Osteoblast (primary cell): Measurements from ENCODE around the gene FAM227B. TPM values are rescaled to one million over a fixed set of nuclear protein-coding genes. Genes with fewer than 3 reads are reported as not detected.
A peak's percentile ranks its signal among the peaks of the same experiment; 100 is the strongest.

Experiments used
- DNase-seq: peaks from one replicate; pipeline ENCODE4 v3.0.0; 2011; ENCODE audit warnings: low spot score, mixed read lengths; ENCODE audit not compliant: insufficient read length; ENCODE audit errors: missing footprints
- H2AFZ ChIP-seq: 2 replicates; pipeline ENCODE4 v1.6.0; 2011; ENCODE audit warnings: mild to moderate bottlenecking, low read length
- H3K27ac ChIP-seq: 2 replicates; pipeline ENCODE4 v1.5.1; 2011; ENCODE audit warnings: mild to moderate bottlenecking, low read depth, low read length, moderate library complexity
- H3K27me3 ChIP-seq: 2 replicates; pipeline ENCODE4 v1.6.0; 2012; ENCODE audit warnings: mild to moderate bottlenecking, control low read depth, inconsistent platforms, low read length, moderate library complexity; ENCODE audit not compliant: insufficient read depth
- H3K36me3 ChIP-seq: 2 replicates; pipeline ENCODE4 v1.5.1; 2011; ENCODE audit warnings: mild to moderate bottlenecking, low read length, control low read depth, moderate library complexity; ENCODE audit not compliant: insufficient read depth
- H3K4me1 ChIP-seq: 2 replicates; pipeline ENCODE4 v1.5.1; 2011; ENCODE audit warnings: mild to moderate bottlenecking, low read length, control low read depth, moderate library complexity; ENCODE audit not compliant: insufficient read depth
- H3K4me2 ChIP-seq: 2 replicates; pipeline ENCODE4 v1.6.0; 2011; ENCODE audit warnings: mild to moderate bottlenecking, low read length; ENCODE audit not compliant: insufficient read depth
- H3K4me3 ChIP-seq: fragments of 200-600 bp; sonication (generic); 3 replicates; pipeline ENCODE4 v1.5.1; 2012; ENCODE audit warnings: mild to moderate bottlenecking, low read length, inconsistent platforms; ENCODE audit not compliant: insufficient read depth
- H3K79me2 ChIP-seq: 2 replicates; pipeline ENCODE4 v1.6.0; 2012; ENCODE audit warnings: mild to moderate bottlenecking, low read length, control low read depth, inconsistent platforms; ENCODE audit not compliant: insufficient read depth
- H3K9me3 ChIP-seq: 2 replicates; pipeline ENCODE4 v1.5.1; 2011; ENCODE audit warnings: low read depth, low read length, control low read depth
- H4K20me1 ChIP-seq: 2 replicates; pipeline ENCODE4 v1.6.0; 2012; ENCODE audit warnings: mild to moderate bottlenecking, low read length, control low read depth; ENCODE audit not compliant: insufficient read depth
- CTCF ChIP-seq: IDR thresholded peaks from 2 replicates; pipeline ENCODE4 v1.5.1; 2011; ENCODE audit warnings: mild to moderate bottlenecking, low read depth, low read length, moderate library complexity; ENCODE audit errors: extremely low read depth
- total RNA-seq: library from RNA; depleted of rRNA; stranded (reverse); fragments of >200 nt; gene quantifications from 2 replicates; pipeline ENCODE4 v1.2.3, GENCODE V29; 2012

Gene FAM227B
- total RNA-seq, 1 donor: 4.3 TPM

- H3K4me2 ChIP-seq: no peak overlapping the region
- peaks cover 24% of the 10 kb centered on the region for H3K36me3 ChIP-seq
- no peak overlapping the region for H3K4me3 ChIP-seq
- H3K4me1 ChIP-seq: no peaks in the 10 kb centered on the region
- TF ChIP-seq CTCF: no peak
- no peaks in the 10 kb centered on the region for H3K9me3 ChIP-seq
- no peaks in the 10 kb centered on the region for H4K20me1 ChIP-seq
- H3K27me3 ChIP-seq: no peaks in the 10 kb centered on the region
- no peak overlapping the region for H3K27ac ChIP-seq
- DNase-seq: no peak
- H2AFZ ChIP-seq: no peak overlapping the region
- peaks cover 3% of the 10 kb centered on the region for H3K79me2 ChIP-seq
Measured at GRCh38 chr15:49320351-49320750, 300.3 kb downstream of the FAM227B start.

GRCh38 chr15:49315391-49315823, 305.2 kb downstream of the FAM227B start:
- Histone ChIP-seq H3K9me3 (no peaks in the 10 kb centered on the region), H3K4me2 (no peak overlapping the region), H3K36me3 (peaks cover 12% of the 10 kb centered on the region), H3K4me1 (peaks cover 11% of the 10 kb centered on the region), H2AFZ (no peak overlapping the region), H3K27me3 (no peaks in the 10 kb centered on the region), H4K20me1 (peaks cover 8% of the 10 kb centered on the region), H3K79me2 (peaks cover 9% of the 10 kb centered on the region), H3K4me3 (no peak overlapping the region), H3K27ac (no peak overlapping the region)
- DNase-seq: no peak
- no peak for TF ChIP-seq CTCF

GRCh38 chr15:49314716-49315115, 305.9 kb downstream of the FAM227B start:
- no peak overlapping the region for H3K4me2 ChIP-seq
- no peak overlapping the region for H3K4me3 ChIP-seq
- H3K27ac ChIP-seq: no peak overlapping the region
- H3K36me3 ChIP-seq: peaks cover 5% of the 10 kb centered on the region
- H2AFZ ChIP-seq: no peak overlapping the region
- peaks cover 8% of the 10 kb centered on the region for H4K20me1 ChIP-seq
- no peak for TF ChIP-seq CTCF
- H3K4me1 ChIP-seq: peaks cover 11% of the 10 kb centered on the region
- DNase-seq: no peak
- no peaks in the 10 kb centered on the region for H3K27me3 ChIP-seq
- H3K79me2 ChIP-seq: peaks cover 12% of the 10 kb centered on the region
- H3K9me3 ChIP-seq: no peaks in the 10 kb centered on the region

- H4K20me1 ChIP-seq: peaks cover 8% of the 10 kb centered on the region
- no peak overlapping the region for H2AFZ ChIP-seq
- H3K27ac ChIP-seq: no peak overlapping the region
- no peaks in the 10 kb centered on the region for H3K9me3 ChIP-seq
- peaks cover 11% of the 10 kb centered on the region for H3K4me1 ChIP-seq
- TF ChIP-seq CTCF: no peak
- H3K27me3 ChIP-seq: no peaks in the 10 kb centered on the region
- peaks cover under 1% of the 10 kb centered on the region for H3K36me3 ChIP-seq
- H3K4me3 ChIP-seq: no peak overlapping the region
- DNase-seq: peak; percentile 88
- H3K79me2 ChIP-seq: peaks cover 12% of the 10 kb centered on the region
- H3K4me2 ChIP-seq: no peak overlapping the region
Measured at GRCh38 chr15:49313650-49314049, 307.0 kb downstream of the FAM227B start.
